Measurements from ENCODE around the gene LHFPL6.

GRCh38 chr13:39341251-39341650 is 261.7 kb downstream of the LHFPL6 start:
- TF ChIP-seq FOXK2 (IDR thresholded peaks at IDR 0.05) (no peak), ZNF384 (IDR thresholded peaks at IDR 0.05) (no peak), SP1 (IDR thresholded peaks at IDR 0.05) (no peak), FOXM1 (IDR thresholded peaks at IDR 0.05; ENCODE audit: borderline replicate concordance) (no peak)

All from HEK293T (cell line).